22Rv1 (cell line): ENCODE data around the gene ZNF687.

ENCODE experiments used
- ZFX ChIP-seq: fragments of 450-650 bp; IDR thresholded peaks from 2 replicates; pipeline ENCODE4 v1.6.1; 2017; ENCODE audit warnings: antibody characterized with exemption, borderline replicate concordance
- TF ChIP-seq, protein P1 (sequence below): fragments of 450-650 bp; IDR thresholded peaks from 2 replicates; pipeline ENCODE4 v1.5.1; 2017; ENCODE audit warnings: mild to moderate bottlenecking

DNA sequence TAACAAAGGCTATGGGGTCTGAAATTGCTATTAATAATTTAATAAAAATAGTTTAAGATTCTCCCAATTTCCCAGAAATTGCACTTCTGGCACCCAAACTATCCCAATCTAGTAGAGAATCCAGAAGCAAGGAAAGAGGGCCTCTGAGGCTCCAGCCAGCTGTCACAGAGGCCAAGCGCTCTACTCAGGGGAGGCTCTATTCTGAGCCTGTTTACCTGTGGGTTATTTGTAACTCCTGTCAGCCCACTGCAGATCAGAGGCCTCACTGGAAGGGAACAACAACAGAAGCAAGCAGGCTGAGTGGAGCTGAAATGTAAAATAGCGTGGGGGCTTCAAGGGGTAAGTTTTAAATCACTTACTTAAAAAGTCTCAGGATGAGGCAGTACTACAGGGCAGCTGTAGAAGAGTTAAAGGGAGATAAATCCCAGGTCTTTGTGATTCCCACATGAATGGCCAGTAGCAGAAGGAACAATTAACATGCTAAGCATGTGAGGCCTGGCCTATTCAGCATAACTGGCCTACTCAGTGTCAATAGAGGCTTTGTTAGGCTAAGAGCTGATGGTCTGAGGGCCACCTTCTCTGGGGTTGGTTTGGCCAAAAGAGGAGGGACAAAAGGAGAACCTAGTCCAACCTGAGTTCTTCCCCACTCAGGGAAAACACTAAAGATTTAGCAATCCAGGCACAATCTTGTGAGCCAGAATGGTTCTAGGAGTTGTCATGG lies 12.8 kb downstream of the ZNF687 start:
- TF ChIP-seq, protein P1, sequence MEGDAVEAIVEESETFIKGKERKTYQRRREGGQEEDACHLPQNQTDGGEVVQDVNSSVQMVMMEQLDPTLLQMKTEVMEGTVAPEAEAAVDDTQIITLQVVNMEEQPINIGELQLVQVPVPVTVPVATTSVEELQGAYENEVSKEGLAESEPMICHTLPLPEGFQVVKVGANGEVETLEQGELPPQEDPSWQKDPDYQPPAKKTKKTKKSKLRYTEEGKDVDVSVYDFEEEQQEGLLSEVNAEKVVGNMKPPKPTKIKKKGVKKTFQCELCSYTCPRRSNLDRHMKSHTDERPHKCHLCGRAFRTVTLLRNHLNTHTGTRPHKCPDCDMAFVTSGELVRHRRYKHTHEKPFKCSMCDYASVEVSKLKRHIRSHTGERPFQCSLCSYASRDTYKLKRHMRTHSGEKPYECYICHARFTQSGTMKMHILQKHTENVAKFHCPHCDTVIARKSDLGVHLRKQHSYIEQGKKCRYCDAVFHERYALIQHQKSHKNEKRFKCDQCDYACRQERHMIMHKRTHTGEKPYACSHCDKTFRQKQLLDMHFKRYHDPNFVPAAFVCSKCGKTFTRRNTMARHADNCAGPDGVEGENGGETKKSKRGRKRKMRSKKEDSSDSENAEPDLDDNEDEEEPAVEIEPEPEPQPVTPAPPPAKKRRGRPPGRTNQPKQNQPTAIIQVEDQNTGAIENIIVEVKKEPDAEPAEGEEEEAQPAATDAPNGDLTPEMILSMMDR, result no peak
- no peak for TF ChIP-seq ZFX
